GM23338 (cell line): ENCODE measurements around the gene CXCL12. TPM values are rescaled to one million over a fixed set of nuclear protein-coding genes. Genes with fewer than 3 reads are reported as not detected.

ENCODE experiments used
- ATAC-seq: fragments of 200-7000 bp; cut with Tn5 transposase; 3 replicates; pipeline ENCODE4 v1.9.1; 2020
- DNase-seq: peaks from one replicate; pipeline ENCODE4 v3.0.0-alpha.2; 2015; ENCODE audit warnings: low spot score
- H2AFZ ChIP-seq: fragments of 200-600 bp; sonication (generic); 2 replicates; pipeline ENCODE4 v1.8.0; 2016; ENCODE audit warnings: antibody characterized with exemption, mild to moderate bottlenecking, moderate library complexity
- H3F3A ChIP-seq: fragments of 200-600 bp; sonication (generic); replicated peaks from 2 replicates; pipeline ENCODE4 v1.8.0; 2017; ENCODE audit warnings: antibody characterized with exemption, mixed run types, low read depth
- H3K27ac ChIP-seq: fragments of 200-600 bp; sonication (generic); 2 replicates; pipeline ENCODE4 v1.6.1; 2016; ENCODE audit warnings: low read depth
- H3K27me3 ChIP-seq: fragments of 200-600 bp; sonication (generic); 2 replicates; pipeline ENCODE4 v1.8.0; 2016; ENCODE audit warnings: mild to moderate bottlenecking, mixed run types, moderate library complexity; ENCODE audit not compliant: insufficient read depth
- H3K36me3 ChIP-seq: fragments of 200-600 bp; sonication (generic); 2 replicates; pipeline ENCODE4 v1.8.0; 2016; ENCODE audit warnings: mild to moderate bottlenecking; ENCODE audit not compliant: insufficient read depth
- H3K4me1 ChIP-seq: fragments of 200-600 bp; sonication (generic); 2 replicates; pipeline ENCODE4 v1.8.0; 2016; ENCODE audit warnings: mild to moderate bottlenecking, moderate library complexity; ENCODE audit not compliant: insufficient read depth
- H3K4me2 ChIP-seq: fragments of 200-600 bp; sonication (generic); 2 replicates; pipeline ENCODE4 v1.7.1; 2017; ENCODE audit warnings: mixed run types
- H3K4me3 ChIP-seq: fragments of 200-600 bp; sonication (generic); 2 replicates; pipeline ENCODE4 v1.6.1; 2016; ENCODE audit warnings: mixed run types
- H3K79me2 ChIP-seq: fragments of 200-600 bp; sonication (generic); replicated peaks from 2 replicates; pipeline ENCODE4 v1.8.0; 2017; ENCODE audit warnings: mild to moderate bottlenecking; ENCODE audit not compliant: insufficient read depth
- H3K9me2 ChIP-seq: fragments of 200-600 bp; sonication (generic); 2 replicates; pipeline ENCODE4 v1.8.0; 2017; ENCODE audit not compliant: insufficient read depth
- H4K20me1 ChIP-seq: fragments of 200-600 bp; sonication (generic); replicated peaks from 2 replicates; pipeline ENCODE4 v1.8.0; 2017; ENCODE audit warnings: mild to moderate bottlenecking; ENCODE audit not compliant: insufficient read depth
- H3K27ac Mint-ChIP-seq: 2 replicates; pipeline ENCODE4 v1.8.0; 2020; ENCODE audit warnings: inconsistent platforms, mild to moderate bottlenecking, moderate library complexity, mixed read lengths
- H3K27me3 Mint-ChIP-seq: 3 replicates; pipeline ENCODE4 v1.8.0; 2022; ENCODE audit warnings: low read depth, mild to moderate bottlenecking, moderate library complexity, mixed read lengths, inconsistent platforms; ENCODE audit not compliant: insufficient read depth, poor library complexity
- H3K36me3 Mint-ChIP-seq: 3 replicates; pipeline ENCODE4 v1.8.0; 2021; ENCODE audit warnings: low read depth, mild to moderate bottlenecking, inconsistent platforms, moderate library complexity, mixed read lengths
- H3K4me1 Mint-ChIP-seq: 3 replicates; pipeline ENCODE4 v1.8.0; 2020; ENCODE audit warnings: mild to moderate bottlenecking, inconsistent platforms, mixed read lengths
- H3K4me3 Mint-ChIP-seq: 3 replicates; pipeline ENCODE4 v1.8.0; 2021; ENCODE audit warnings: moderate library complexity, mild to moderate bottlenecking, inconsistent platforms, mixed read lengths
- H3K9me3 Mint-ChIP-seq: 3 replicates; pipeline ENCODE4 v1.8.0; 2020; ENCODE audit warnings: moderate library complexity, mild to moderate bottlenecking, inconsistent platforms, mixed read lengths
- CREB1 ChIP-seq: fragments of 250-450 bp; sonication (Bioruptor Pico); IDR thresholded peaks from 2 replicates; pipeline ENCODE4 v1.5.0; 2020; ENCODE audit warnings: low read depth, mild to moderate bottlenecking, moderate library complexity
- CTCF ChIP-seq, 2 experiments: fragments of 200-600 bp in 1 of 2; sonication (generic) in 1 of 2; conservative IDR thresholded peaks; 2 replicates each; pipeline versions ENCODE4 v1.5.1 to v1.6.1; 2016 to 2017; ENCODE audit warnings: antibody characterized with exemption in 2 of 2, low read depth in 2 of 2, mild to moderate bottlenecking in 2 of 2, moderate library complexity in 1 of 2
- ETS1 ChIP-seq: IDR thresholded peaks from 2 replicates; pipeline ENCODE4 v1.6.1; 2016; ENCODE audit warnings: antibody characterized with exemption
- EZH2 ChIP-seq: fragments of 200-600 bp; sonication (generic); IDR thresholded peaks from one replicate; pipeline ENCODE4 v1.8.0; 2017; ENCODE audit warnings: antibody characterized with exemption, mild to moderate bottlenecking, low read depth; ENCODE audit not compliant: unreplicated experiment
- EZH2phosphoT487 ChIP-seq: fragments of 200-600 bp; sonication (generic); IDR thresholded peaks from one replicate; pipeline ENCODE4 v1.8.1; 2018; ENCODE audit warnings: antibody characterized with exemption; ENCODE audit not compliant: unreplicated experiment
- JUNB ChIP-seq: IDR thresholded peaks from one replicate; pipeline ENCODE4 v1.6.1; 2016; ENCODE audit warnings: antibody characterized with exemption; ENCODE audit not compliant: unreplicated experiment
- NANOG ChIP-seq: IDR thresholded peaks from 2 replicates; pipeline ENCODE4 v1.6.1; 2016; ENCODE audit warnings: antibody characterized with exemption, borderline replicate concordance
- REST ChIP-seq: IDR thresholded peaks from one replicate; pipeline ENCODE4 v1.6.1; 2018; ENCODE audit warnings: antibody characterized with exemption; ENCODE audit not compliant: unreplicated experiment
- STAT1 ChIP-seq: IDR thresholded peaks from one replicate; pipeline ENCODE4 v1.6.1; 2016; ENCODE audit warnings: antibody characterized with exemption; ENCODE audit not compliant: unreplicated experiment
- ZNF114 ChIP-seq: fragments of 250-450 bp; sonication (Bioruptor Pico); IDR thresholded peaks from 2 replicates; pipeline ENCODE4 v1.5.0; 2020; ENCODE audit warnings: mild to moderate bottlenecking, moderate library complexity
- ZNF331 ChIP-seq: fragments of 250-450 bp; sonication (Bioruptor Pico); IDR thresholded peaks from 2 replicates; pipeline ENCODE4 v1.5.0; 2020; ENCODE audit warnings: low read depth, mild to moderate bottlenecking, moderate library complexity
- polyA plus RNA-seq: library from polyadenylated mRNA; unstranded; fragments of >200 nt; fragmentation: Nextera tagmentation; extraction: Ambion mirVana; gene quantifications from 2 replicates; pipeline ENCODE4 v1.2.1, GENCODE V29; 2016
- total RNA-seq: library from RNA; depleted of rRNA; stranded (reverse); fragments of >200 nt; shearing (Covaris generic); gene quantifications from 2 replicates; pipeline ENCODE4 v1.2.3, GENCODE V29; 2014

Gene CXCL12
- total and polyA plus RNA-seq, 2 experiments from 2014 or later, result 53.8 to 58.5 TPM

- Mint-ChIP-seq H3K27me3 (peaks cover 21% of the 10 kb centered on the region), H3K9me3 (no peaks in the 10 kb centered on the region; the same call in 2 of the 3 replicates), H3K4me1 (peaks cover 35% of the 10 kb centered on the region), H3K4me3 (no peak overlapping the region), H3K27ac (no peak overlapping the region), H3K36me3 (no peaks in the 10 kb centered on the region)
- H3K27ac ChIP-seq, result no peak overlapping the region
- H3K9me2 ChIP-seq, result no peaks in the 10 kb centered on the region
- H3K36me3 ChIP-seq, result no peaks in the 10 kb centered on the region; the same call in 1 of the 2 replicates
- H3K79me2 ChIP-seq, result no peaks in the 10 kb centered on the region
- H3K4me2 ChIP-seq, result no peak overlapping the region
- no peaks in the 10 kb centered on the region for H4K20me1 ChIP-seq
- ATAC-seq (no peak), DNase-seq (no peak)
- H2AFZ ChIP-seq, result no peak overlapping the region
- peaks cover 8% of the 10 kb centered on the region; the same call in 1 of the 2 replicates for H3K27me3 ChIP-seq
- no peak for TF ChIP-seq CREB1 (CRISPR knock-in tag)
- no peak for TF ChIP-seq CTCF (conservative IDR thresholded peaks at IDR 0.05; ENCODE audit: low read depth in 2 of 2)
- no peak for TF ChIP-seq JUNB
- TF ChIP-seq NANOG, result no peak
- TF ChIP-seq ZNF331, result no peak
- TF ChIP-seq ZNF114 (CRISPR knock-in tag), result no peak
- TF ChIP-seq EZH2phosphoT487, result no peak
- TF ChIP-seq REST, result no peak
- TF ChIP-seq STAT1, result no peak
- H3K4me1 ChIP-seq, result peaks cover 25% of the 10 kb centered on the region
- no peak overlapping the region for H3K4me3 ChIP-seq
- H3F3A ChIP-seq, result no peaks in the 10 kb centered on the region
These were observed 9.9 kb upstream of the CXCL12 start for GRCh38 chr10:44394696-44395381.

GRCh38 chr10:44393834-44394547 is 9.1 kb upstream of the CXCL12 start:
- Mint-ChIP-seq H3K27ac (no peak overlapping the region), H3K4me1 (peaks cover 27% of the 10 kb centered on the region), H3K9me3 (no peaks in the 10 kb centered on the region; the same call in 2 of the 3 replicates), H3K4me3 (no peak overlapping the region), H3K27me3 (peaks cover 18% of the 10 kb centered on the region), H3K36me3 (no peaks in the 10 kb centered on the region)
- no peaks in the 10 kb centered on the region; the same call in 1 of the 2 replicates for H3K36me3 ChIP-seq
- H3K79me2 ChIP-seq, result no peaks in the 10 kb centered on the region
- no peak overlapping the region for H3K4me3 ChIP-seq
- H3F3A ChIP-seq, result no peaks in the 10 kb centered on the region
- no peaks in the 10 kb centered on the region for H3K9me2 ChIP-seq
- no peak overlapping the region for H3K27ac ChIP-seq
- no peaks in the 10 kb centered on the region for H4K20me1 ChIP-seq
- H3K4me2 ChIP-seq, result no peak overlapping the region
- H2AFZ ChIP-seq, result no peak overlapping the region
- ATAC-seq, result no peak
- H3K27me3 ChIP-seq, result no peaks in the 10 kb centered on the region
- no peak for DNase-seq
- H3K4me1 ChIP-seq, result peaks cover 16% of the 10 kb centered on the region
- no peak for TF ChIP-seq EZH2phosphoT487
- TF ChIP-seq EZH2, result no peak
- no peak for TF ChIP-seq REST
- no peak for TF ChIP-seq ZNF114 (CRISPR knock-in tag)
- TF ChIP-seq ETS1, result no peak
